K562 (cell line): ENCODE results near the gene CCDC167. TPM values are rescaled to one million over a fixed set of nuclear protein-coding genes. Genes with fewer than 3 reads are reported as not detected.

Experiments used
- ATAC-seq: fragments of 200-7000 bp; cut with Tn5 transposase; 3 replicates; pipeline ENCODE4 v1.9.1; 2020; ENCODE audit warnings: moderate library complexity
- BruUV-seq: library from RNA; stranded (reverse); fragments of 400-500 nt; replicated peaks from 2 replicates; lab custom pipeline; 2021; lab: Mats Ljungman, UMichigan
- CTCF ChIA-PET: fragments of 300-600 bp; formaldehyde crosslinking; extraction: SDS; loops from one replicate; lab custom pipeline; 2021; ENCODE audit warnings: low intra/inter-chr PET ratio; lab: Yijun Ruan, JAX
- POLR2A ChIA-PET: fragments of 300-600, 350-650 bp; sonication (Branson Sonifier 250); formaldehyde crosslinking; extraction: SDS; loops from one replicate; lab custom pipeline; 2021; ENCODE audit warnings: antibody characterized with exemption, inconsistent platforms; lab: Yijun Ruan, JAX
- DNase-seq, 4 experiments: peaks; one replicate each; pipeline versions ENCODE4 v3.0.0 to v3.0.0-alpha.2; 2011 to 2018; ENCODE audit warnings: low spot score in 3 of 4, mixed read lengths in 3 of 4; ENCODE audit errors: extremely low read depth in 1 of 4
- FAIRE-seq: peaks from 2 replicates; lab custom pipeline; 2011; peaks lifted over from hg19 to GRCh38; lab: Jason Lieb, UNC
- H2AFZ ChIP-seq: 2 replicates; pipeline ENCODE4 v1.6.0; 2011; ENCODE audit warnings: low read depth, low read length, control low read depth, inconsistent platforms
- H3K27ac ChIP-seq: fragments of 200-600 bp; 3 replicates; pipeline ENCODE4 v1.8.0; 2011; ENCODE audit warnings: low read depth, mild to moderate bottlenecking, control low read depth, inconsistent platforms, low read length, moderate library complexity, mixed read lengths; ENCODE audit errors: extremely low read depth
- H3K27me3 ChIP-seq, 2 experiments: fragments of 300-600 bp in 1 of 2; 2 replicates in 1 of 2; 3 replicates in 1 of 2; pipeline versions ENCODE4 v1.6.0 to v1.8.0; 2011; ENCODE audit warnings: inconsistent platforms in 2 of 2, low read length in 2 of 2, mild to moderate bottlenecking in 1 of 2, mixed read lengths in 1 of 2, moderate library complexity in 1 of 2; ENCODE audit not compliant: control insufficient read depth in 2 of 2, insufficient read depth in 2 of 2
- H3K36me3 ChIP-seq: fragments of 300-600 bp; 3 replicates; pipeline ENCODE4 v1.8.0; 2011; ENCODE audit warnings: mild to moderate bottlenecking, low read length, inconsistent platforms; ENCODE audit not compliant: control insufficient read depth, insufficient read depth
- H3K4me1 ChIP-seq, 2 experiments: fragments of 200-600 bp in 1 of 2; replicated peaks in 1 of 2; 2 replicates in 1 of 2; 3 replicates in 1 of 2; pipeline versions ENCODE4 v1.5.1 to v1.8.0; 2011; ENCODE audit warnings: inconsistent platforms in 2 of 2, low read length in 2 of 2, mild to moderate bottlenecking in 1 of 2, mixed read lengths in 1 of 2, moderate library complexity in 1 of 2; ENCODE audit not compliant: control insufficient read depth in 2 of 2, insufficient read depth in 2 of 2
- H3K4me2 ChIP-seq: 2 replicates; pipeline ENCODE4 v1.6.1; 2011; ENCODE audit warnings: low read length, control low read depth, inconsistent platforms, mixed read lengths; ENCODE audit not compliant: insufficient read depth
- H3K4me3 ChIP-seq: fragments of 200-600 bp; sonication (generic), shearing (Covaris generic); 2 replicates; pipeline ENCODE4 v1.5.1; 2016; ENCODE audit warnings: control low read depth, inconsistent platforms
- H3K79me2 ChIP-seq: fragments of 200-600 bp; 3 replicates; pipeline ENCODE4 v1.8.0; 2011; ENCODE audit warnings: low read length, inconsistent platforms; ENCODE audit not compliant: control insufficient read depth, insufficient read depth
- H3K9ac ChIP-seq, 2 experiments: 2 replicates each; pipeline versions ENCODE4 v1.6.0 to v1.6.1; 2011; ENCODE audit warnings: low read depth in 2 of 2, low read length in 2 of 2, control low read depth in 1 of 2, inconsistent platforms in 1 of 2, mild to moderate bottlenecking in 1 of 2, mixed read lengths in 1 of 2; ENCODE audit not compliant: insufficient read depth in 1 of 2
- H3K9me1 ChIP-seq: one replicate; pipeline ENCODE4 v1.6.0; 2011; ENCODE audit warnings: inconsistent platforms, mild to moderate bottlenecking, low read length, moderate library complexity; ENCODE audit not compliant: control insufficient read depth, insufficient read depth
- H3K9me3 ChIP-seq: replicated peaks from 2 replicates; pipeline ENCODE4 v1.5.1; 2011; ENCODE audit warnings: low read depth, low read length, inconsistent platforms; ENCODE audit not compliant: control insufficient read depth, insufficient read depth
- H4K20me1 ChIP-seq: replicated peaks from 2 replicates; pipeline ENCODE4 v1.6.1; 2011; ENCODE audit warnings: low read length, inconsistent platforms, mixed read lengths; ENCODE audit not compliant: control insufficient read depth, insufficient read depth
- BDP1 ChIP-seq: IDR thresholded peaks from 3 replicates; pipeline ENCODE4 v1.6.1; 2011; ENCODE audit not compliant: insufficient read length, insufficient read depth
- ELF4 ChIP-seq: fragments of 450-650 bp; formaldehyde crosslinking; IDR thresholded peaks from 2 replicates; pipeline ENCODE4 v1.4.0; 2022; ENCODE audit warnings: missing genetic modification characterization
- MECOM ChIP-seq: fragments of 250-450 bp; sonication (Bioruptor Pico); IDR thresholded peaks from 2 replicates; pipeline ENCODE4 v1.8.0; 2022; ENCODE audit warnings: inconsistent platforms
- NCOA4 ChIP-seq: fragments of 450-650 bp; IDR thresholded peaks from 2 replicates; pipeline ENCODE4 v1.6.1; 2018; ENCODE audit warnings: mild to moderate bottlenecking; ENCODE audit not compliant: partially characterized antibody
- NR2F6 ChIP-seq: fragments of 450-650 bp; formaldehyde crosslinking; IDR thresholded peaks from 2 replicates; pipeline ENCODE4 v1.4.0; 2020; ENCODE audit warnings: mild to moderate bottlenecking
- POLR2G ChIP-seq: fragments of 200-400 bp; formaldehyde crosslinking; IDR thresholded peaks from 2 replicates; pipeline ENCODE4 v1.6.1; 2017; ENCODE audit warnings: low read depth, mild to moderate bottlenecking, antibody characterized with exemption, low read length, moderate library complexity
- RFX1 ChIP-seq: fragments of 450-650 bp; IDR thresholded peaks from 2 replicates; pipeline ENCODE4 v1.6.1; 2016; ENCODE audit warnings: mild to moderate bottlenecking, moderate library complexity
- SRSF1 ChIP-seq: fragments of 200-400 bp; formaldehyde crosslinking; IDR thresholded peaks from 2 replicates; pipeline ENCODE4 v1.6.1; 2017; ENCODE audit warnings: mild to moderate bottlenecking, low read depth, low read length, moderate library complexity
- SRSF3 ChIP-seq: fragments of 200-400 bp; formaldehyde crosslinking; IDR thresholded peaks from 2 replicates; pipeline ENCODE4 v1.6.1; 2016; ENCODE audit warnings: mild to moderate bottlenecking, low read length, moderate library complexity; ENCODE audit not compliant: insufficient read depth
- TCF7 ChIP-seq: sonication (generic); IDR thresholded peaks from 2 replicates; pipeline ENCODE4 v1.6.1; 2016; ENCODE audit warnings: antibody characterized with exemption, borderline replicate concordance
- ZNF282 ChIP-seq: sonication (generic); formaldehyde crosslinking; IDR thresholded peaks from 2 replicates; pipeline ENCODE4 v1.8.1; 2023; ENCODE audit warnings: missing genetic modification reagents
- ZNF764 ChIP-seq: fragments of 250-450 bp; sonication (Bioruptor Pico); IDR thresholded peaks from 2 replicates; pipeline ENCODE4 v1.4.0; 2020; ENCODE audit warnings: low read depth, mild to moderate bottlenecking, moderate library complexity
- WGBS: fragments of 100-300 bp; shearing (Covaris generic); methylation state at CpG from one replicate; pipeline ENCODE4 v1.1.6; 2016; ENCODE audit warnings: low coverage, mixed read lengths; ENCODE audit not compliant: insufficient coverage; ENCODE audit errors: missing lambda C conversion rate; 5-methylcytosine and 5-hydroxymethylcytosine counted together
- in situ Hi-C: fragments of 300-500 bp; cut with MboI; formaldehyde crosslinking; loops from 4 replicates; pipeline ENCODE4 v1.15.0; 2018; ENCODE audit warnings: inconsistent platforms, mixed read lengths
- intact Hi-C: fragments of 100-400 bp; cut with micrococcal nuclease; formaldehyde crosslinking; loops from 2 replicates; pipeline ENCODE4 v1.14.2; 2022
- polyA plus RNA-seq, 8 experiments: library from polyadenylated mRNA; depleted of rRNA in 4 of 8; stranded (reverse) in 5 of 8; unstranded in 3 of 8; fragments of >200 nt; fragmentation: Nextera tagmentation in 2 of 8; fragmentation: Illumina TruSeq in 1 of 8; extraction: Ambion mirVana in 2 of 8; extraction: Trizol in 1 of 8; gene quantifications; 2 replicates each; pipeline versions ENCODE4 v1.2.1 to v1.2.3, GENCODE V29; 2011 to 2014; ENCODE audit warnings: inconsistent platforms in 1 of 8, missing spikeins in 1 of 8
- total RNA-seq, 7 experiments: library from RNA; depleted of rRNA in 6 of 7; stranded (reverse); fragments of >200 nt in 6 of 7; fragmentation: Illumina TruSeq in 2 of 7; extraction: Trizol in 2 of 7; gene quantifications; 2 replicates each; pipeline versions ENCODE4 v1.2.1 to v1.2.3, GENCODE V29; 2011 to 2021; ENCODE audit warnings: low replicate concordance in 1 of 7
- TF ChIP-seq, protein P1 (sequence below), 2 experiments: IDR thresholded peaks; 2 replicates each; pipeline ENCODE4 v1.6.1; 2012; ENCODE audit warnings: improper control_type of control experiment in 2 of 2, low read depth in 2 of 2, low read length in 2 of 2, borderline replicate concordance in 1 of 2

CCDC167 gene
- total and polyA plus RNA-seq, 9 of the 15 experiments (the other 6 are each of a cell fraction or from before 2014, with no cell fraction given) = 26.0 to 114 (median 45.2) TPM

DNA sequence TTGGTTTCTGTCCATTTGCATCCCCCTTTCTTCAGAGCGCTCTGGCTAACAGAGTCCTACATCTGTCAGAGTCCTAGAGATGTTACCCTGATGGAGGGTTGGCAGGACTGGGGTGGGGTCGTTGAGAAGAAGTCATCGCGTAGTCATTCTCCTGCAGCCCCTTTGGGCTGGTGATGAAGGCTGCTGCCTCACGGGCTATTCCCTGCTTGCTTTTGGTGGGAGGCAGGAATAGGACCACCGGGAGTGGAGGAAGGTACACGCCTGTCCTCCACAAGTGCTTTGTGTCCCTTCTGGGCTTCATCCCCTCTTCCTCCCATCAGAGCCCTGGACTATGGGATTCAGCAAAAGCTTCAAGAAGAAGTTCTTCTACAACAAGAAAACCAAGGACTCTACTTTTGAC, 20.9 kb downstream of the CCDC167 start:
- POLR2A ChIA-PET = interaction anchor here (1.1 to 1.8 kb wide), 6 partner anchors 8 to 53 kb away, joined by 3 to 9 read pairs (median 5); no protein-coding TSS in a partner anchor
- H3K9ac ChIP-seq = no peak overlapping the region

DNA sequence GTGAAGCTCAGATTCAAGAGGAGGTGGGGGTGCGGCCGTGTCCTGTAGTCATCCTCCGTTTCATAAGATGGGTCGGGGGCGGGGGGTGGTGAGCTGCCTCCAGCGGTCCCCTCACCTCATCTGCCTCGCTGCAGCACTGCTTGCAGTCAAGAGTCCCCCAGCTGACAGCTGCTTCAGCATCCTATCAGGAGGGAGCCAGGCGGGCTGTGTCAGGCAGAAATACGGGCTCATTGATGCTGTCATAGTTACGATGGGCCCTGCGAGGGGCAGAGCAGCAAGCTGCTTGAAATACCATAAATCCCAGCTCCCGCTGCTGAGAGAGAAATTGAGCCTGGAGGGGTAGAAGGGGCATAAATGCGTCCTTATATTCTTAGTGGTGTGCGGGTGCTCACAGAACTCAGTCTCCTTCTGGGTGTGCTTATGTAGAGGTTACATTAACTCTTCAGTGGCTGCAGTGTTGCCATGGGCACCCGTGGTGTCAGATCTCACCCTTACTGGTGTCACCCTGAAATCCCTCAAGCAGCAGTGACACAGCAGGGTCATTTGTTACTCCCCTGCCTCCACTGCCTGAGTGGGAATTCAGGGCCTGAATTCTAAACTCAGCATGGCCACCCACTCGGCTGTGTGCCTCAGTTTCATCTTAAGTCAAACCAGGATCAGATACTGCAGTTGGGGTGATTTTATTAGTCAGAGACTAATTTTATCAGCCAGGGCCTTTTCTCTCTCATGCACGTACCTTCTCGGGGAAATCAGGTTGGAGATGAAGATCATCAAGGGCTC, 21.8 kb downstream of the CCDC167 start:
- TF ChIP-seq POLR2G = 0 out of 2 replicates have a peak, but pooled peaks have one; percentile 13
- TF ChIP-seq, protein P1, sequence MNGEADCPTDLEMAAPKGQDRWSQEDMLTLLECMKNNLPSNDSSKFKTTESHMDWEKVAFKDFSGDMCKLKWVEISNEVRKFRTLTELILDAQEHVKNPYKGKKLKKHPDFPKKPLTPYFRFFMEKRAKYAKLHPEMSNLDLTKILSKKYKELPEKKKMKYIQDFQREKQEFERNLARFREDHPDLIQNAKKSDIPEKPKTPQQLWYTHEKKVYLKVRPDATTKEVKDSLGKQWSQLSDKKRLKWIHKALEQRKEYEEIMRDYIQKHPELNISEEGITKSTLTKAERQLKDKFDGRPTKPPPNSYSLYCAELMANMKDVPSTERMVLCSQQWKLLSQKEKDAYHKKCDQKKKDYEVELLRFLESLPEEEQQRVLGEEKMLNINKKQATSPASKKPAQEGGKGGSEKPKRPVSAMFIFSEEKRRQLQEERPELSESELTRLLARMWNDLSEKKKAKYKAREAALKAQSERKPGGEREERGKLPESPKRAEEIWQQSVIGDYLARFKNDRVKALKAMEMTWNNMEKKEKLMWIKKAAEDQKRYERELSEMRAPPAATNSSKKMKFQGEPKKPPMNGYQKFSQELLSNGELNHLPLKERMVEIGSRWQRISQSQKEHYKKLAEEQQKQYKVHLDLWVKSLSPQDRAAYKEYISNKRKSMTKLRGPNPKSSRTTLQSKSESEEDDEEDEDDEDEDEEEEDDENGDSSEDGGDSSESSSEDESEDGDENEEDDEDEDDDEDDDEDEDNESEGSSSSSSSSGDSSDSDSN (IDR thresholded peaks at IDR 0.05; ENCODE audit: borderline replicate concordance in 1 of 2, low read depth in 2 of 2, low read length in 2 of 2) = no peak
- TF ChIP-seq NCOA4 = no peak
- TF ChIP-seq RFX1 = 0 out of 2 replicates have a peak, but pooled peaks have one; percentile 8
- TF ChIP-seq, all 486 proteins: peak for 2
- H3K4me1 ChIP-seq = peaks cover 0 to 7% of the 10 kb centered on the region in 2 experiments; a peak in 3 of 5 replicates
- 0 out of 2 replicates have a peak, but pooled peaks cover 4% of the 10 kb centered on the region for H4K20me1 ChIP-seq
- ATAC-seq (no peak), FAIRE-seq (no peak), DNase-seq (no peak)
- peaks cover 99% of the 10 kb centered on the region for H3K36me3 ChIP-seq
- CTCF ChIA-PET = no interaction called here
- H2AFZ ChIP-seq = no peak overlapping the region
- intact Hi-C loops (no loop called here), in situ Hi-C loops (no loop called here)
- H3K27me3 ChIP-seq = no peaks in the 10 kb centered on the region
- no peak overlapping the region for H3K4me2 ChIP-seq
- H3K79me2 ChIP-seq = no peaks in the 10 kb centered on the region
- WGBS = 87% methylated on average over 18 of the region's 18 CpGs
- no peak overlapping the region for H3K9ac ChIP-seq
- H3K9me3 ChIP-seq = no peaks in the 10 kb centered on the region
- no peaks in the 10 kb centered on the region for H3K9me1 ChIP-seq
- BruUV-seq = no TSS peak
- POLR2A ChIA-PET = interaction anchor here (0.5 to 1.7 kb wide), 7 partner anchors 7 to 184 kb away, joined by 3 to 9 read pairs (median 3); no protein-coding TSS in a partner anchor
- H3K4me3 ChIP-seq = no peak overlapping the region
- H3K27ac ChIP-seq = no peak overlapping the region

More for the DNA sequence above, 20.9 kb downstream of the CCDC167 start:
- ATAC-seq = no peak
- H3K36me3 ChIP-seq = peaks cover 98% of the 10 kb centered on the region
- no peak overlapping the region for H3K4me2 ChIP-seq
- in situ Hi-C loops (no loop called here), intact Hi-C loops (no loop called here)
- no peak for DNase-seq
- no TSS peak for BruUV-seq
- no peaks in the 10 kb centered on the region for H3K9me1 ChIP-seq
- H3K27ac ChIP-seq = no peak overlapping the region
- 83% methylated on average over 7 of the region's 7 CpGs for WGBS
- 0 out of 2 replicates have a peak, but pooled peaks cover 8% of the 10 kb centered on the region for H4K20me1 ChIP-seq
- no peak for TF ChIP-seq NR2F6 (CRISPR knock-in tag)
- no peak for TF ChIP-seq ZNF764 (CRISPR knock-in tag)
- TF ChIP-seq BDP1 = no peak
- no peak for TF ChIP-seq ZNF282
- TF ChIP-seq ELF4 = no peak
- TF ChIP-seq SRSF1 = no peak
- TF ChIP-seq TCF7 = no peak
- TF ChIP-seq MECOM = no peak
- no peak for TF ChIP-seq SRSF3
- FAIRE-seq = no peak
- H3K79me2 ChIP-seq = no peaks in the 10 kb centered on the region
- no peaks in the 10 kb centered on the region for H3K27me3 ChIP-seq
- H2AFZ ChIP-seq = no peak overlapping the region
- peaks cover 0 to 7% of the 10 kb centered on the region in 2 experiments; a peak in 3 of 5 replicates for H3K4me1 ChIP-seq
- CTCF ChIA-PET = no interaction called here
- no peaks in the 10 kb centered on the region for H3K9me3 ChIP-seq
- no peak overlapping the region for H3K4me3 ChIP-seq
